ENCODE data around the gene PILRB. TPM values are rescaled to one million over a fixed set of nuclear protein-coding genes. Genes with fewer than 3 reads are reported as not detected.
"Not testable (repeated sequence)": the region's sequence is repeated elsewhere in the genome, so short reads cannot be mapped to it uniquely, and the experiment has no call there.

Gene PILRB
- total RNA-seq, 2 donors from 2014 or later = 63.3 to 65.6 TPM

GRCh38 chr7:100373261-100373831, 15.4 kb downstream of the PILRB start, which contains the start of gene PILRA:
PILRA (plus strand) TSS chr7:100373487; CDS start chr7:100373657, 170 bp downstream.
- ATAC-seq = peak; percentile 6
- H3K27me3 ChIP-seq = no peaks in the 10 kb centered on the region
- no peak within 1 kb of the TSS for H3K4me3 ChIP-seq
- WGBS, 2 donors = 32 to 70% methylated on average over 2 to 11 of the region's 12 CpGs
- H3K27ac ChIP-seq = peak within 1 kb of the TSS in 1 of 4 donors; percentile 61
- DNase-seq = no peak
- H3K9me3 ChIP-seq = no peaks in the 10 kb centered on the region
- no peaks in the 10 kb centered on the region for H3K36me3 ChIP-seq (replicated peaks in 1 of 2; ENCODE audit: insufficient read depth in 1 of 2, low read depth in 2 of 2)
- intact Hi-C loops (cut with DNase I) = no loop called here
- TF ChIP-seq CTCF (IDR thresholded peaks at IDR 0.05) = no peak
- peak in 2 of 3 donors; percentile 17 to 25 for TF ChIP-seq POLR2A (IDR thresholded peaks at IDR 0.05)
- no peaks in the 10 kb centered on the region for H3K4me1 ChIP-seq

GRCh38 chr7:100373870-100374598, 16.1 kb downstream of the PILRB start:
- H3K4me3 ChIP-seq; H3K36me3 ChIP-seq (replicated peaks in 1 of 2; ENCODE audit: insufficient read depth in 1 of 2, low read depth in 2 of 2); intact Hi-C loops (cut with DNase I); H3K27me3 ChIP-seq; DNase-seq; H3K9me3 ChIP-seq; ATAC-seq; H3K4me1 ChIP-seq: not testable (repeated sequence)
- H3K27ac ChIP-seq = peak overlapping the region in 1 of 4 donors; percentile 61
- 60 to 63% methylated on average over 11 to 15 of the region's 15 CpGs for WGBS, 2 donors

GRCh38 chr7:100374601-100375000, 16.7 kb downstream of the PILRB start:
- no peaks in the 10 kb centered on the region for H3K4me1 ChIP-seq
- no peaks in the 10 kb centered on the region for H3K9me3 ChIP-seq
- no peak for DNase-seq
- no peak overlapping the region for H3K27ac ChIP-seq
- no peaks in the 10 kb centered on the region for H3K36me3 ChIP-seq (replicated peaks in 1 of 2; ENCODE audit: insufficient read depth in 1 of 2, low read depth in 2 of 2)
- TF ChIP-seq POLR2A (IDR thresholded peaks at IDR 0.05) (no peak), CTCF (IDR thresholded peaks at IDR 0.05) (no peak)
- ATAC-seq = no peak
- 58 to 72% methylated on average over 5 of the region's 5 CpGs for WGBS, 2 donors
- H3K27me3 ChIP-seq = no peaks in the 10 kb centered on the region
- H3K4me3 ChIP-seq = no peak overlapping the region
- intact Hi-C loops (cut with DNase I) = no loop called here

DNA sequence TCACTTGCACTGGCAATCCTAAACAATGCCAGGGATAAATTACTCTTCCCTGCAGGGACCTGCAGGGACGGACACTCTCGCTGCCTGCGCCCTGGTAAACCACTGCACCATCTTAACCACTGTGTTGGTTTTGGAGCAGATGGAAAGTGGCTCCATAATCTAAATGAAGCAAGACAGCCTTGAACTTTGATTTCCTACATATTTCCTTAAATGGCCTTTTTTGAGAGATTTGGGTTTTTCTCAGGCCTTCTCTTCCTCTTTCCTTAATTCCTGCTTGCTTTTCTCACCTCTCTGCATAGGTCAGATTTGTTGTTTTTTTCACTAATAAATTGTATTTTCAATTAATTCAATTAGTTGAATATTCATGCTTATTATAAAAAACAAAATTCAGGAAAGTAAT, 18.1 kb downstream of the PILRB start:
- Histone ChIP-seq H3K4me1 (no peaks in the 10 kb centered on the region), H3K27ac (no peak overlapping the region), H3K36me3 (replicated peaks in 1 of 2; ENCODE audit: insufficient read depth in 1 of 2, low read depth in 2 of 2) (no peaks in the 10 kb centered on the region), H3K4me3 (no peak overlapping the region), H3K9me3 (no peaks in the 10 kb centered on the region), H3K27me3 (no peaks in the 10 kb centered on the region)
- no peak for ATAC-seq
- TF ChIP-seq CTCF (IDR thresholded peaks at IDR 0.05) (no peak), POLR2A (IDR thresholded peaks at IDR 0.05) (no peak)
- intact Hi-C loops (cut with DNase I) = no loop called here
- WGBS, 2 donors = 93% methylated on average over 3 of the region's 3 CpGs
- DNase-seq = no peak

GRCh38 chr7:100378114-100378755, 20.3 kb downstream of the PILRB start:
- Histone ChIP-seq H3K9me3 (no peaks in the 10 kb centered on the region), H3K27me3 (no peaks in the 10 kb centered on the region), H3K4me3 (no peak overlapping the region), H3K27ac (no peak overlapping the region), H3K4me1 (no peaks in the 10 kb centered on the region), H3K36me3 (replicated peaks in 1 of 2; ENCODE audit: insufficient read depth in 1 of 2, low read depth in 2 of 2) (no peaks in the 10 kb centered on the region)
- WGBS, 2 donors = 80 to 83% methylated on average over 4 of the region's 4 CpGs
- DNase-seq (no peak), ATAC-seq (no peak)
- TF ChIP-seq POLR2A (IDR thresholded peaks at IDR 0.05) = no peak
- TF ChIP-seq CTCF (IDR thresholded peaks at IDR 0.05) = no peak
- intact Hi-C loops (cut with DNase I) = no loop called here

Data from body of pancreas (tissue), 4 donors.